HFF-Myc (cell line): ENCODE results near the gene ZSCAN25.
"Not testable (repeated sequence)": the region's sequence is repeated elsewhere in the genome, so short reads cannot be mapped to it uniquely, and the experiment has no call there.

ENCODE experiments used
- DNase-seq: peaks from one replicate; pipeline ENCODE4 v3.0.0-alpha.2; 2011; ENCODE audit warnings: low read depth; ENCODE audit errors: extremely low read depth
- H3K4me3 ChIP-seq: replicated peaks from 2 replicates; pipeline ENCODE4 v1.5.1; 2011; ENCODE audit warnings: low read depth, mild to moderate bottlenecking, control low read depth, low read length
- TF ChIP-seq, protein P1 (sequence below): IDR thresholded peaks from 2 replicates; pipeline ENCODE4 v1.5.1; 2012; ENCODE audit warnings: mild to moderate bottlenecking, low read depth, low read length, control low read depth; ENCODE audit errors: missing control alignments

ZSCAN25 gene

DNA sequence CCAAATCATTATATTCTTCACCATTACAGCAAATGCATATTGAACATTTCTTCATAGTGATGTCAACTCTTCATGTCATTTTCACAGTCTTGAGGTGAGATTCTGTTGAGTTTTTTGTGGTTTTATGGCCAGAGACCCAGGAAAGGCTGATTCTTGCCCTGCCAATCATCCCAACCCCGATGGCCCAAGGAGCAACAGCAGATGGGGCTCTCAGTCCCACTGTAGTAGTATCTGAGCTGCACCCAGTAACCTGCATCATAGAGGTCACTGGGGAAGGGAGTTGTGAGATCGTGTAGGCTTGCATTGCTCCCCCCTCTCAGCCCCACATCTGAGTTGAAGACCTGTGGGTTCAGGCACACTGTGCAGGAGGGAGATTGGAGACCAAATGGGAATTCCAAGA lies 26.7 kb downstream of the ZSCAN25 start:
- no peak overlapping the region for H3K4me3 ChIP-seq
- no peak for DNase-seq
- TF ChIP-seq, protein P1, sequence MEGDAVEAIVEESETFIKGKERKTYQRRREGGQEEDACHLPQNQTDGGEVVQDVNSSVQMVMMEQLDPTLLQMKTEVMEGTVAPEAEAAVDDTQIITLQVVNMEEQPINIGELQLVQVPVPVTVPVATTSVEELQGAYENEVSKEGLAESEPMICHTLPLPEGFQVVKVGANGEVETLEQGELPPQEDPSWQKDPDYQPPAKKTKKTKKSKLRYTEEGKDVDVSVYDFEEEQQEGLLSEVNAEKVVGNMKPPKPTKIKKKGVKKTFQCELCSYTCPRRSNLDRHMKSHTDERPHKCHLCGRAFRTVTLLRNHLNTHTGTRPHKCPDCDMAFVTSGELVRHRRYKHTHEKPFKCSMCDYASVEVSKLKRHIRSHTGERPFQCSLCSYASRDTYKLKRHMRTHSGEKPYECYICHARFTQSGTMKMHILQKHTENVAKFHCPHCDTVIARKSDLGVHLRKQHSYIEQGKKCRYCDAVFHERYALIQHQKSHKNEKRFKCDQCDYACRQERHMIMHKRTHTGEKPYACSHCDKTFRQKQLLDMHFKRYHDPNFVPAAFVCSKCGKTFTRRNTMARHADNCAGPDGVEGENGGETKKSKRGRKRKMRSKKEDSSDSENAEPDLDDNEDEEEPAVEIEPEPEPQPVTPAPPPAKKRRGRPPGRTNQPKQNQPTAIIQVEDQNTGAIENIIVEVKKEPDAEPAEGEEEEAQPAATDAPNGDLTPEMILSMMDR: no peak

DNA sequence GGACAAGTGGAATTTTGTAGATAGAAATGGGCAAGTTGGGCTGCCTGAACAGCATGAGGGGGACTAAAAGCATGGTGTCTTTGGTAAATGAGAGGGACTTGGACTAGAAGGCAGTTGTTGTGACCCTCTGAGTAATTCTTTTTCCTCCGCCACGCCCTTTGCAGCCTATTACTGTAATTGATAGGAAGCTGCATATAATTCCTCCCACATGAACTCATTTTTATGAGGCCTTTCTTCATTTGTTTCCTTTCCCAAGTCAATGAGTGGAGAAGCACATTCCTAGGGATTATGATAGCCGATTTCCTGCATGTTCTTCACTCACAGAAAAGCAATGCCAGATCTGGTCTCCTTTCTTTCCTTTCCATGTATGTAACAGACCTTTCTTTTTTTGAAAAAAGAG lies 27.7 kb downstream of the ZSCAN25 start:
- H3K4me3 ChIP-seq: no peak overlapping the region
- TF ChIP-seq, protein P1: no peak
- no peak for DNase-seq

DNA sequence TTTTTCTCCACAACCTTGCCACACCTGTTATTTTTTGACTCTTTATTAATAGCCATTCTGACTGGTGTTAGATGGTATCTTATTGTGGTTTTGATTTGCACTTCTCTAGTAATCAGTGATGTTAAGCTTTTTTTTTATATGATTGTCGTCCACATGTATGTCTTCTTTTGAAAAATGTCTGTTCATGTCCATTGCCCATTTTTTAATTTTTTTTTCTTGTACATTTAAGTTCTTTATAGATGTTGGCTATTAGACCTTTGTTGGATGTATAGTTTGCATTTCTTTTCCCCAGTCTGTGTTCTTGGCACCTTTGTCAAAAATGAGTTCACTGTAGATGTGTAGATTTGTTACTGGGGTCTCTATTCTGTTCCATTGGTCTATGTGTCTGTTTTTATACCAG lies 28.8 kb downstream of the ZSCAN25 start:
- H3K4me3 ChIP-seq: no peak overlapping the region
- no peak for DNase-seq
- TF ChIP-seq, protein P1: no peak

DNA sequence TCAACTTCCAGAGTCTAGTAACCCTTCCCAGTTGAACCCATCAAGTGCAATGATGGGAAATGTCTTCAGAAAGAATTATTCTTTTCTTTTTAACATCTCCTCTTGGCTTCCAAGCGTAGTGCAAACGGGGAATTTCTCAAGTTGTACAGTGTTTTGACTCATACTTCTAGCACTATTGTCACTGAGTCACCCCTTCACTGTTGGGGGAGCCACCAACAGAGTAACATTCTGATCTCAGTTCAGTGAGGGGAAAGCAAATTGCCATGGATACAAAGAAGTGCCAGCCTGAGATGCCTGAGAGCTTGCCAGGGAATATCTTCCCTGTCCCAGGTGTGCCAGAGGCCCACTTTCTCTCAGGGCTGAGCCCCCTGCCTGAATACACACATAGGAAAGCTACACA lies 32.1 kb downstream of the ZSCAN25 start:
- no peak overlapping the region for H3K4me3 ChIP-seq
- TF ChIP-seq, protein P1: no peak
- DNase-seq: no peak

DNA sequence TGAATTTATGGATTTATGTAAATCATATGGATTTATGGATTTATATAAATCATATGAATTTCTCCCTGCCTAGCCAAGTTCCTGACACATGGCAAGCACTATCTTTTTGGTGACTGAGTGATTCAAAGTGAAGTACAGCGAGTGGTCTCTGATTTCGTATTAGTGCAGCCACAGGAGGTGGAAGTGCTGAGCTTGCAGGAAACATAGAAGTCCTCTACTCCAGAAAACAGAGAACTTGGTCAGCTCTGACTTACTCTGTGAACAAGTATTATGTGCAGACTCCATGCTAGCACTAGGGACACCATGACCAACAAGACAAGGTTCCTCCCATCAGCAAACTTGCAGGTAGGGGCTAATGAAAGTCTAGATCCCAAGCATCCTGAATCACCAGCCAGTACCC lies 34.5 kb downstream of the ZSCAN25 start:
- DNase-seq: no peak
- H3K4me3 ChIP-seq: no peak overlapping the region
- TF ChIP-seq, protein P1: no peak

DNA sequence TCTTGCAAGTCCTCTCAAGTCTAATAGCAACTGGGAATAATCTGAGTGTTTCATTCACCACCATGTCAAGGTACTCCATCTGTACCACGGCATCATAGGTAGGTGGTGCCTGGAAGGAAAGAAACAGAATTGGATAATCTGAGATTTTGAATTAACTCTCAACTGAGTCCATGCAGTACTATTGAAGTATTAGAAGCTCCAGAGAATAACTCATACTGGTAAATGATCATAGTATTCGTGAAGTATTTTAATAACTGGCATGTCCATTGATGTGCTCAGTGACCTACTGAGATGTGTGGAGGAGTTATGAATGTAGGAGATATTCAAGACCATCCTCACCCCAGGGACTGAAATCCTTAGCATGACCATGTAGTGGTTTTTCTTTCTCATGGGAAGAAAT lies 35.9 kb downstream of the ZSCAN25 start:
- H3K4me3 ChIP-seq: no peak overlapping the region
- TF ChIP-seq, protein P1: no peak
- DNase-seq: no peak

DNA sequence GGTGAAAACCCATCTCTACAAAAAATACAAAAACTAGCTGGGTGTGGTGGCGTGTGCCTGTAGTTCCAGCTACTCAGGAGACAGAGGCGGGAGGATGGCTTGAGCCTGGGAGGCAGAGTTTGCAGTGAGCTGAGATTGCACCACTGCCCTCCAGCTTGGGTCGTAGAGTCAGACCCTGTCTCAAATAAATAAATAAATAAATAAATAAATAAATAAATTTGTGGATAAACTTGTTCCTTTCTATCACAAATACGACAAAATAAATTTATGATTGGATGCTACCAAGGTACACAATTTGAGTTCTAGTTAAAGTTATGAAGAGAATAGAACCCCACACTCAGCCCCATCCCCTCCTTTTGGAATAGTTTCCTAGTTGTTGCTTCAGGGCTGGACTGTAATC lies 36.5 kb downstream of the ZSCAN25 start:
- not testable (repeated sequence) for H3K4me3 ChIP-seq, DNase-seq
